Calu3 (cell line): Measurements from ENCODE around the gene ENPP6. TPM values are rescaled to one million over a fixed set of nuclear protein-coding genes. Genes with fewer than 3 reads are reported as not detected.

Experiments used
- BruUV-seq: library from RNA; stranded (reverse); fragments of 400-500 nt; replicated peaks from 2 replicates; lab custom pipeline; 2021; lab: Mats Ljungman, UMichigan
- CTCF ChIA-PET: fragments of 300-600 bp; sonication (Branson Sonifier 250); formaldehyde crosslinking; loops from one replicate; lab custom pipeline; 2022; ENCODE audit warnings: antibody characterized with exemption; lab: Charles Lee
- DNase-seq: peaks from one replicate; pipeline ENCODE4 v3.0.0; 2022
- H3K27ac Mint-ChIP-seq: one replicate; pipeline ENCODE4 v1.8.0; 2022; ENCODE audit warnings: mixed read lengths; ENCODE audit not compliant: unreplicated experiment
- H3K27me3 Mint-ChIP-seq: one replicate; pipeline ENCODE4 v1.8.0; 2022; ENCODE audit warnings: mixed read lengths; ENCODE audit not compliant: unreplicated experiment
- H3K36me3 Mint-ChIP-seq: one replicate; pipeline ENCODE4 v1.8.0; 2022; ENCODE audit warnings: mild to moderate bottlenecking, moderate library complexity, mixed read lengths; ENCODE audit not compliant: insufficient read depth, unreplicated experiment
- H3K4me1 Mint-ChIP-seq: one replicate; pipeline ENCODE4 v1.8.0; 2022; ENCODE audit warnings: mild to moderate bottlenecking, low read depth, mixed read lengths; ENCODE audit not compliant: unreplicated experiment
- H3K4me3 Mint-ChIP-seq: one replicate; pipeline ENCODE4 v1.8.0; 2022; ENCODE audit warnings: mild to moderate bottlenecking, low read depth, moderate library complexity, mixed read lengths; ENCODE audit not compliant: unreplicated experiment
- H3K9me3 Mint-ChIP-seq: one replicate; pipeline ENCODE4 v1.8.0; 2022; ENCODE audit warnings: low read depth, mixed read lengths; ENCODE audit not compliant: unreplicated experiment
- CTCF ChIP-seq: fragments of 200-600 bp; IDR thresholded peaks from one replicate; pipeline ENCODE4 v1.8.0; 2022; ENCODE audit warnings: antibody characterized with exemption; ENCODE audit not compliant: unreplicated experiment
- intact Hi-C: fragments of 100-400 bp; cut with micrococcal nuclease; formaldehyde crosslinking; loops from one replicate; pipeline ENCODE4 v1.10.0; 2022; ENCODE audit not compliant: unreplicated experiment
- total RNA-seq: library from RNA; stranded (reverse); gene quantifications from 2 replicates; pipeline ENCODE4 v1.2.3, GENCODE V29; 2022

ENPP6 gene
- total RNA-seq, 1 experiment from 2014 or later, result not detected

- Mint-ChIP-seq H3K36me3 (no peaks in the 10 kb centered on the region), H3K27ac (no peak overlapping the region), H3K4me1 (peaks cover 10% of the 10 kb centered on the region), H3K27me3 (peaks cover 60% of the 10 kb centered on the region), H3K4me3 (no peak overlapping the region), H3K9me3 (no peaks in the 10 kb centered on the region)
- no peak for TF ChIP-seq CTCF
- no TSS peak for BruUV-seq
- CTCF ChIA-PET, result no interaction called here
- DNase-seq, result no peak
- intact Hi-C loops, result no loop called here
Measured at GRCh38 chr4:184099535-184099966, 118.1 kb downstream of the ENPP6 start.

GRCh38 chr4:184099000-184099399, 118.7 kb downstream of the ENPP6 start:
- no peaks in the 10 kb centered on the region for H3K36me3 Mint-ChIP-seq
- peaks cover 60% of the 10 kb centered on the region for H3K27me3 Mint-ChIP-seq
- BruUV-seq, result no TSS peak
- CTCF ChIA-PET, result no interaction called here
- DNase-seq, result no peak
- TF ChIP-seq CTCF, result no peak
- no peak overlapping the region for H3K27ac Mint-ChIP-seq
- intact Hi-C loops, result no loop called here
- H3K4me3 Mint-ChIP-seq, result no peak overlapping the region
- H3K4me1 Mint-ChIP-seq, result peaks cover 5% of the 10 kb centered on the region
- H3K9me3 Mint-ChIP-seq, result no peaks in the 10 kb centered on the region

GRCh38 chr4:184097815-184098214, 119.9 kb downstream of the ENPP6 start:
- H3K9me3 Mint-ChIP-seq, result no peaks in the 10 kb centered on the region
- no peak overlapping the region for H3K27ac Mint-ChIP-seq
- CTCF ChIA-PET, result no interaction called here
- BruUV-seq, result no TSS peak
- no peaks in the 10 kb centered on the region for H3K36me3 Mint-ChIP-seq
- H3K4me3 Mint-ChIP-seq, result no peak overlapping the region
- TF ChIP-seq CTCF, result no peak
- no peaks in the 10 kb centered on the region for H3K4me1 Mint-ChIP-seq
- intact Hi-C loops, result no loop called here
- H3K27me3 Mint-ChIP-seq, result peaks cover 60% of the 10 kb centered on the region
- no peak for DNase-seq

DNA sequence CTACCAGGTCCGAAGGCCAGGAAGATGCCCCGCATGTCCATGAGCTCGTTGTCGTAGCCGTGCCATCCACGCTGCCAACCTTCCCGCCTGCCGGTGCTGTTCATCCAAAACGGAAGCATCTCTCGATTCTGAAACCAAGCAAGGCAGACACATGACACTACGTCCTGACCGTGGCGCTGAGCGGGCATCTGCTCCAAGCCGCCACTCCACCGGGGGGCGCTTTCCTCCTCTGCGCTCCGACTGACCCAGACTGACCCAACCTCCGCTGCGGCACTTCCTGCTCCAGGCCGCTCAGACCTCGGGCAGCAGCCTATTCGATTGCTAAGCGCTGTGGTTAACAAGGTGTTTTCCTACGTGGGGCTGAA, 120.5 kb downstream of the ENPP6 start:
- no peak for DNase-seq
- no peak overlapping the region for H3K27ac Mint-ChIP-seq
- H3K4me3 Mint-ChIP-seq, result no peak overlapping the region
- CTCF ChIA-PET, result no interaction called here
- no peaks in the 10 kb centered on the region for H3K4me1 Mint-ChIP-seq
- H3K36me3 Mint-ChIP-seq, result no peaks in the 10 kb centered on the region
- BruUV-seq, result no TSS peak
- intact Hi-C loops, result no loop called here
- no peaks in the 10 kb centered on the region for H3K9me3 Mint-ChIP-seq
- no peak for TF ChIP-seq CTCF
- peaks cover 60% of the 10 kb centered on the region for H3K27me3 Mint-ChIP-seq
